ENCODE data around the gene BRINP3. TPM values are rescaled to one million over a fixed set of nuclear protein-coding genes. Genes with fewer than 3 reads are reported as not detected.

The BRINP3 gene
- polyA plus RNA-seq = 3.7 and 7.7 TPM in 2 replicates
- 18.7 and 20.7 TPM in 2 replicates for polyA minus RNA-seq

DNA sequence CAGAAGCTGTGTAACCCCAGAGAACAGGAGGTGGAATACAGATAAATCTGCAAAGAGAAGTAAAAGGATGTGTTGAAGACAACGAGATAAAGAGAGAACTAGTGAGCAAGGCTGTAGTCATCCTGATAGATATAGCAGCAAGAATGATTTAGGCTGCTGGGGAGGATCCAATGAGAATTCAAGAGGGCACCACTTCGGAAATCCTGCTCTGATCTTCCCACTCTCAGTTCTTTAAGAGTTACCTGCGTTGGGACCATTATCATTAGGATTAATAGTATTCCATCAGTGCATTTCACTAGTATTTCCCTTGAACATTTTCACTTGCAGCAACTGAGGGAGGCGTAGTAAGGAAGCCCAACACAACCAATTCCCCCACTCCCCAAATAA, at the start of gene BRINP3:
Gene BRINP3, minus strand, starts transcription at position 103 of the 387 bp plus-strand sequence.
- peak within 1 kb of the TSS; percentile 74 for H3K4me2 ChIP-seq (ENCODE audit: low read length)
- no peaks in the 10 kb centered on the region for H3K79me2 ChIP-seq (replicated peaks; ENCODE audit: insufficient read depth, low read length)
- H3K9me2 ChIP-seq (ENCODE audit: insufficient read depth, low read length) = no peaks in the 10 kb centered on the region
- peak within 1 kb of the TSS; percentile 59 for H3K27ac ChIP-seq (ENCODE audit: low read length)
- no peaks in the 10 kb centered on the region for H4K20me1 ChIP-seq (ENCODE audit: insufficient read depth)
- H3K4me3 ChIP-seq (ENCODE audit: low read length) = peak within 1 kb of the TSS; percentile 76
- TF ChIP-seq EZH2 (IDR thresholded peaks at IDR 0.05; ENCODE audit: borderline replicate concordance, insufficient read depth, low read length, poor library complexity, severe bottlenecking) = no peak
- TF ChIP-seq RAD21 (conservative IDR thresholded peaks at IDR 0.05) = no peak
- TF ChIP-seq EP300 (conservative IDR thresholded peaks at IDR 0.05; ENCODE audit: poor library complexity, severe bottlenecking) = no peak
- TF ChIP-seq, protein P1, sequence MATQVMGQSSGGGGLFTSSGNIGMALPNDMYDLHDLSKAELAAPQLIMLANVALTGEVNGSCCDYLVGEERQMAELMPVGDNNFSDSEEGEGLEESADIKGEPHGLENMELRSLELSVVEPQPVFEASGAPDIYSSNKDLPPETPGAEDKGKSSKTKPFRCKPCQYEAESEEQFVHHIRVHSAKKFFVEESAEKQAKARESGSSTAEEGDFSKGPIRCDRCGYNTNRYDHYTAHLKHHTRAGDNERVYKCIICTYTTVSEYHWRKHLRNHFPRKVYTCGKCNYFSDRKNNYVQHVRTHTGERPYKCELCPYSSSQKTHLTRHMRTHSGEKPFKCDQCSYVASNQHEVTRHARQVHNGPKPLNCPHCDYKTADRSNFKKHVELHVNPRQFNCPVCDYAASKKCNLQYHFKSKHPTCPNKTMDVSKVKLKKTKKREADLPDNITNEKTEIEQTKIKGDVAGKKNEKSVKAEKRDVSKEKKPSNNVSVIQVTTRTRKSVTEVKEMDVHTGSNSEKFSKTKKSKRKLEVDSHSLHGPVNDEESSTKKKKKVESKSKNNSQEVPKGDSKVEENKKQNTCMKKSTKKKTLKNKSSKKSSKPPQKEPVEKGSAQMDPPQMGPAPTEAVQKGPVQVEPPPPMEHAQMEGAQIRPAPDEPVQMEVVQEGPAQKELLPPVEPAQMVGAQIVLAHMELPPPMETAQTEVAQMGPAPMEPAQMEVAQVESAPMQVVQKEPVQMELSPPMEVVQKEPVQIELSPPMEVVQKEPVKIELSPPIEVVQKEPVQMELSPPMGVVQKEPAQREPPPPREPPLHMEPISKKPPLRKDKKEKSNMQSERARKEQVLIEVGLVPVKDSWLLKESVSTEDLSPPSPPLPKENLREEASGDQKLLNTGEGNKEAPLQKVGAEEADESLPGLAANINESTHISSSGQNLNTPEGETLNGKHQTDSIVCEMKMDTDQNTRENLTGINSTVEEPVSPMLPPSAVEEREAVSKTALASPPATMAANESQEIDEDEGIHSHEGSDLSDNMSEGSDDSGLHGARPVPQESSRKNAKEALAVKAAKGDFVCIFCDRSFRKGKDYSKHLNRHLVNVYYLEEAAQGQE (IDR thresholded peaks at IDR 0.05; ENCODE audit: borderline replicate concordance) = no peak
- no peak for TF ChIP-seq POLR2AphosphoS5 (IDR thresholded peaks at IDR 0.05)
- TF ChIP-seq TAF1 (IDR thresholded peaks at IDR 0.05; ENCODE audit: low read depth) = no peak
- TF ChIP-seq SMC3 (conservative IDR thresholded peaks at IDR 0.05; ENCODE audit: poor library complexity) = no peak
- TF ChIP-seq, protein P2, sequence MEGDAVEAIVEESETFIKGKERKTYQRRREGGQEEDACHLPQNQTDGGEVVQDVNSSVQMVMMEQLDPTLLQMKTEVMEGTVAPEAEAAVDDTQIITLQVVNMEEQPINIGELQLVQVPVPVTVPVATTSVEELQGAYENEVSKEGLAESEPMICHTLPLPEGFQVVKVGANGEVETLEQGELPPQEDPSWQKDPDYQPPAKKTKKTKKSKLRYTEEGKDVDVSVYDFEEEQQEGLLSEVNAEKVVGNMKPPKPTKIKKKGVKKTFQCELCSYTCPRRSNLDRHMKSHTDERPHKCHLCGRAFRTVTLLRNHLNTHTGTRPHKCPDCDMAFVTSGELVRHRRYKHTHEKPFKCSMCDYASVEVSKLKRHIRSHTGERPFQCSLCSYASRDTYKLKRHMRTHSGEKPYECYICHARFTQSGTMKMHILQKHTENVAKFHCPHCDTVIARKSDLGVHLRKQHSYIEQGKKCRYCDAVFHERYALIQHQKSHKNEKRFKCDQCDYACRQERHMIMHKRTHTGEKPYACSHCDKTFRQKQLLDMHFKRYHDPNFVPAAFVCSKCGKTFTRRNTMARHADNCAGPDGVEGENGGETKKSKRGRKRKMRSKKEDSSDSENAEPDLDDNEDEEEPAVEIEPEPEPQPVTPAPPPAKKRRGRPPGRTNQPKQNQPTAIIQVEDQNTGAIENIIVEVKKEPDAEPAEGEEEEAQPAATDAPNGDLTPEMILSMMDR (IDR thresholded peaks at IDR 0.05; ENCODE audit: poor library complexity, severe bottlenecking) = no peak
- TF ChIP-seq MXI1 (conservative IDR thresholded peaks at IDR 0.05; ENCODE audit: poor library complexity, severe bottlenecking) = no peak
- no peaks in the 10 kb centered on the region for H3K36me3 ChIP-seq (ENCODE audit: insufficient read depth, low read length)
- peak within 1 kb of the TSS; percentile 46 for H2AFZ ChIP-seq (ENCODE audit: low read depth, low read length)
- peaks cover 9% of the 10 kb centered on the region for H3F3A ChIP-seq (ENCODE audit: insufficient read depth, low read length, poor library complexity, severe bottlenecking)
- H3K9me3 ChIP-seq (ENCODE audit: low read length) = no peaks in the 10 kb centered on the region
- H3K9ac ChIP-seq (ENCODE audit: low read length) = peak within 1 kb of the TSS; percentile 60
- H3K27me3 ChIP-seq (ENCODE audit: insufficient read depth, low read depth, low read length) = peaks cover 35% of the 10 kb centered on the region

DNA sequence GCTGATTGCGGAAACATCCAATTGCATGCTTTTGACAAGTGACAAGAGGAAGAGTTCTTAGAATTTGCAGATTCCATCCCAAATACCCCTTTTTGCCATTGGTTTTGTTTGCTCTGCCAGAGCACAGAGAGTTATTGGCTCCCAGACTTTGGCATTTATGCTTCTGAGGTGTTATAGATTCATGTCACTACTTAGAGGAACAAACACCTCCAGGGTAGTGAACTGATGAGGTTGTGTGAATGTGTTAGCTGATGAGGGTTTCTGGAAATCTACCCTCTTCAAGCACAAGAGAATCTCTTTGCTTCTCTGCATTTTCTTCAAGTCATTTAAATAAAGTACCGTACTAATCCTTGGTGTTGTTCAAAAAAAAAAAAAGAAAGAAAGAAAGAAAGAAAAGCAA, 33.9 kb upstream of the BRINP3 start:
- no peak overlapping the region for H3K27ac ChIP-seq (ENCODE audit: low read length)
- no peaks in the 10 kb centered on the region for H3K27me3 ChIP-seq (ENCODE audit: insufficient read depth, low read depth, low read length)
- H3K9me2 ChIP-seq (ENCODE audit: insufficient read depth, low read length) = no peaks in the 10 kb centered on the region
- no peak overlapping the region for H3K4me3 ChIP-seq (ENCODE audit: low read length)
- H3F3A ChIP-seq (ENCODE audit: insufficient read depth, low read length, poor library complexity, severe bottlenecking) = no peaks in the 10 kb centered on the region
- H3K4me2 ChIP-seq (ENCODE audit: low read length) = no peak overlapping the region
- no peaks in the 10 kb centered on the region for H3K36me3 ChIP-seq (ENCODE audit: insufficient read depth, low read length)
- H4K20me1 ChIP-seq (ENCODE audit: insufficient read depth) = no peaks in the 10 kb centered on the region
- no peak overlapping the region for H2AFZ ChIP-seq (ENCODE audit: low read depth, low read length)
- TF ChIP-seq POLR2AphosphoS5 (IDR thresholded peaks at IDR 0.05) (no peak), MXI1 (conservative IDR thresholded peaks at IDR 0.05; ENCODE audit: poor library complexity, severe bottlenecking) (no peak), EZH2 (IDR thresholded peaks at IDR 0.05; ENCODE audit: borderline replicate concordance, insufficient read depth, low read length, poor library complexity, severe bottlenecking) (no peak), EP300 (conservative IDR thresholded peaks at IDR 0.05; ENCODE audit: poor library complexity, severe bottlenecking) (no peak)
- H3K9me3 ChIP-seq (ENCODE audit: low read length) = no peaks in the 10 kb centered on the region
- no peaks in the 10 kb centered on the region for H3K79me2 ChIP-seq (replicated peaks; ENCODE audit: insufficient read depth, low read length)
- H3K9ac ChIP-seq (ENCODE audit: low read length) = no peak overlapping the region
